Effector CD4-positive, alpha-beta T cell (primary cell): ENCODE results near the gene IL17REL.

Experiments
- DNase-seq: peaks from one replicate; pipeline ENCODE4 v3.0.0-alpha.2; 2020

IL17REL gene

GRCh38 chr22:49954991-49955580, 57.5 kb downstream of the IL17REL start:
- no peak for DNase-seq

GRCh38 chr22:49954354-49954753, 58.2 kb downstream of the IL17REL start:
- no peak for DNase-seq

- no peak for DNase-seq
Observed at GRCh38 chr22:49953680-49954344, 58.8 kb downstream of the IL17REL start.

- no peak for DNase-seq
Observed at GRCh38 chr22:49953027-49953679, 59.4 kb downstream of the IL17REL start.

- DNase-seq = no peak
Observed at GRCh38 chr22:49951986-49952896, 60.3 kb downstream of the IL17REL start.

GRCh38 chr22:49951678-49951985, 60.9 kb downstream of the IL17REL start:
- no peak for DNase-seq

- DNase-seq = no peak
Observed at GRCh38 chr22:49951000-49951677, 61.4 kb downstream of the IL17REL start.

- DNase-seq = no peak
Observed at GRCh38 chr22:49950396-49950994, 62.1 kb downstream of the IL17REL start.

GRCh38 chr22:49949914-49950292, 62.7 kb downstream of the IL17REL start:
- no peak for DNase-seq

GRCh38 chr22:49948958-49949913, 63.3 kb downstream of the IL17REL start:
- no peak for DNase-seq

GRCh38 chr22:49948116-49948957, 64.2 kb downstream of the IL17REL start:
- DNase-seq = no peak

- no peak for DNase-seq
Observed at GRCh38 chr22:49947296-49947622, 65.3 kb downstream of the IL17REL start.

GRCh38 chr22:49946612-49947295, 65.8 kb downstream of the IL17REL start:
- no peak for DNase-seq

- peak; percentile 45 for DNase-seq
Observed at GRCh38 chr22:49945042-49945794, 67.3 kb downstream of the IL17REL start.
